HG02623 (cell line): ENCODE data around the gene SGO2.

Experiments used
- ATAC-seq: cut with Tn5 transposase; IDR thresholded peaks from one replicate; pipeline ENCODE4 v1.9.1; 2021; ENCODE audit warnings: moderate library complexity; ENCODE audit not compliant: unreplicated experiment

The SGO2 gene

GRCh38 chr2:200525882-200526651 is at the start of gene SGO2:
Gene SGO2 (plus strand): TSS chr2:200526207. CDS start chr2:200532976, 6,769 bp downstream.
- ATAC-seq: peak; percentile 100

GRCh38 chr2:200476836-200477235 is 49.2 kb upstream of the SGO2 start:
- ATAC-seq: no peak

- no peak for ATAC-seq
Observed at GRCh38 chr2:200477667-200478131, 48.3 kb upstream of the SGO2 start.

GRCh38 chr2:200479692-200480265 is 46.2 kb upstream of the SGO2 start:
- no peak for ATAC-seq

GRCh38 chr2:200482194-200482593 is 43.8 kb upstream of the SGO2 start:
- no peak for ATAC-seq

GRCh38 chr2:200483729-200484198 is 42.2 kb upstream of the SGO2 start:
- peak; percentile 65 for ATAC-seq

- no peak for ATAC-seq
Observed at GRCh38 chr2:200484934-200485333, 41.1 kb upstream of the SGO2 start.

- no peak for ATAC-seq
Observed at GRCh38 chr2:200486529-200486928, 39.5 kb upstream of the SGO2 start.

GRCh38 chr2:200488169-200488568 is 37.8 kb upstream of the SGO2 start:
- ATAC-seq: no peak

GRCh38 chr2:200490001-200490400 is 36.0 kb upstream of the SGO2 start:
- no peak for ATAC-seq

- ATAC-seq: no peak
Observed at GRCh38 chr2:200492656-200493055, 33.4 kb upstream of the SGO2 start.

- ATAC-seq: no peak
Observed at GRCh38 chr2:200494048-200494447, 32.0 kb upstream of the SGO2 start.

- no peak for ATAC-seq
Observed at GRCh38 chr2:200496696-200497095, 29.3 kb upstream of the SGO2 start.

GRCh38 chr2:200498402-200499162 is 27.4 kb upstream of the SGO2 start:
- ATAC-seq: no peak

- ATAC-seq: no peak
Observed at GRCh38 chr2:200502196-200502595, 23.8 kb upstream of the SGO2 start.

- ATAC-seq: no peak
Observed at GRCh38 chr2:200506679-200507078, 19.3 kb upstream of the SGO2 start.

- ATAC-seq: no peak
Observed at GRCh38 chr2:200507179-200507578, 18.8 kb upstream of the SGO2 start.

- ATAC-seq: no peak
Observed at GRCh38 chr2:200509235-200509611, 16.8 kb upstream of the SGO2 start.

- ATAC-seq: peak; percentile 98
Observed at GRCh38 chr2:200509612-200510433, 16.2 kb upstream of the SGO2 start, which contains the start of gene KCTD18. Gene KCTD18 (minus strand): TSS chr2:200510068. CDS start chr2:200507016, 3,052 bp downstream.

- no peak for ATAC-seq
Observed at GRCh38 chr2:200515155-200515554, 10.9 kb upstream of the SGO2 start.

- ATAC-seq: no peak
Observed at GRCh38 chr2:200523158-200523557, 2.8 kb upstream of the SGO2 start.
